SK-N-DZ (cell line): Measurements from ENCODE around the gene INSIG1. TPM values are rescaled to one million over a fixed set of nuclear protein-coding genes. Genes with fewer than 3 reads are reported as not detected.
A peak's percentile ranks its signal among the peaks of the same experiment; 100 is the strongest.

Source experiments
- DNase-seq: peaks from one replicate; pipeline ENCODE4 v3.0.0-alpha.2; 2015; ENCODE audit warnings: low spot score
- polyA plus RNA-seq, 2 experiments: library from polyadenylated mRNA; depleted of rRNA; stranded (reverse); fragments of >200 nt; gene quantifications; 2 replicates each; pipeline ENCODE4 v1.2.3, GENCODE V29; 2014

The INSIG1 gene
- polyA plus RNA-seq (2014; cell fraction: cytosol; rRNA removed), result 59.3 and 60.9 TPM in 2 replicates
- polyA plus RNA-seq (2014; cell fraction: nucleus; rRNA removed), result 47.2 and 56.0 TPM in 2 replicates

GRCh38 chr7:155297517-155298287 is at the start of gene INSIG1:
INSIG1 (plus strand) TSS chr7:155297878; CDS start chr7:155298286, 408 bp downstream.
- DNase-seq, result peak; percentile 85

GRCh38 chr7:155248366-155248756 is 49.3 kb upstream of the INSIG1 start:
- no peak for DNase-seq

GRCh38 chr7:155251831-155252230 is 45.8 kb upstream of the INSIG1 start:
- no peak for DNase-seq

GRCh38 chr7:155252444-155252887 is 45.2 kb upstream of the INSIG1 start:
- no peak for DNase-seq

- DNase-seq, result no peak
Observed at GRCh38 chr7:155252892-155253501, 44.7 kb upstream of the INSIG1 start.

GRCh38 chr7:155254018-155254417 is 43.7 kb upstream of the INSIG1 start:
- no peak for DNase-seq

- no peak for DNase-seq
Observed at GRCh38 chr7:155255071-155255470, 42.6 kb upstream of the INSIG1 start.

- DNase-seq, result no peak
Observed at GRCh38 chr7:155255621-155256020, 42.1 kb upstream of the INSIG1 start.

GRCh38 chr7:155256081-155256760 is 41.5 kb upstream of the INSIG1 start:
- DNase-seq, result no peak

GRCh38 chr7:155256761-155257481 is 40.8 kb upstream of the INSIG1 start:
- no peak for DNase-seq

GRCh38 chr7:155257482-155258225 is 40.0 kb upstream of the INSIG1 start:
- no peak for DNase-seq

GRCh38 chr7:155258226-155258560 is 39.5 kb upstream of the INSIG1 start:
- no peak for DNase-seq

GRCh38 chr7:155259866-155260497 is 37.7 kb upstream of the INSIG1 start:
- DNase-seq, result no peak

- no peak for DNase-seq
Observed at GRCh38 chr7:155260498-155260872, 37.2 kb upstream of the INSIG1 start.

GRCh38 chr7:155261031-155261985 is 36.4 kb upstream of the INSIG1 start:
- no peak for DNase-seq

GRCh38 chr7:155262031-155262430 is 35.6 kb upstream of the INSIG1 start:
- DNase-seq, result no peak

- DNase-seq, result no peak
Observed at GRCh38 chr7:155263051-155263450, 34.6 kb upstream of the INSIG1 start.

GRCh38 chr7:155263581-155264143 is 34.0 kb upstream of the INSIG1 start:
- DNase-seq, result no peak

- no peak for DNase-seq
Observed at GRCh38 chr7:155265144-155265543, 32.5 kb upstream of the INSIG1 start.
